ENCODE data around the gene SYT3.

The SYT3 gene

DNA sequence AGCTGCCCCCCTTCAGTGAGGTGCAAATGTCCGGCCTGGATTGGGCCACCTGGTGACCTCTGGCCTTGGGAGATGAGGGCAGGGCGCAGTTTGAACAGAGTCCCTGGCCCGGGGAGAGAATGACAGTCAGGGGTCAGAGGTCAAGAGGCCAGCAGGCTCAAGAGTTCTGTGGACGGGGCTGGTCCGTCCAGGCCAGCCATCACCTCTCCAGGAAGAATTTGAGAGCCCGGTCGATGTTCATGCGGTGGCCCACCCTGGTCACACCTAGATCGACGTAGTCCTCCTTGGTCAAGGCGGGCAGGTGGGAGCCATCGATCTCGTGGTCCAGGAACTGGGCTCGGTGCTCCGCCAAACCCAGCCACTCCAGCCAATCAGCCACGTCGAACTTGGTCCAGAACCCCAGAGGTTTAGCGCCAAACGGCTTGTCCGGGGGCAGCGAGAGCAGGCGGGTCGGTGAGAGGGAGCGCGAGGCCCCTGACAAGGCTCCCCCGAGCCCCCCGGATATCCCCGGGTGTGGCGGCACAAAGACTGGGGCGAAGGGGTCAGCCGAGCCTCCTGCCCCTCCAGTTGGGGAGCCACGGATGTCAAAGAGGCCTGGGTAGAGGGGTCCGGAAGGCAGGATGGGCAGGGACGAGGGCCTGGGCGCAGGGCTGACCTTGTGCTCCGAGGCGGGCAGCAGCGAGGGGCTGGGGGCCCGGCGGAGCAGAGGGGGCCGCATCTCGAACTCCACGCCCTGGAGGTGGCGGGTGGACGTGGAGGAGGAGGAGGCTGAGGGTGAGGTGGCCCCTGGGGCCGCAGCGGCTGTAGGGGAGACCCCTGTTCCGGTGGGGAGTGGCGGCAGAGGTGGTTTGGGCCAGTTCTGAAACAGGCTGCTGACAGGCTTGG is 22.3 kb upstream of the SYT3 start:
- DNase-seq (ENCODE audit: low read depth in 1 of 2, low spot score in 1 of 2) = no peak

DNA sequence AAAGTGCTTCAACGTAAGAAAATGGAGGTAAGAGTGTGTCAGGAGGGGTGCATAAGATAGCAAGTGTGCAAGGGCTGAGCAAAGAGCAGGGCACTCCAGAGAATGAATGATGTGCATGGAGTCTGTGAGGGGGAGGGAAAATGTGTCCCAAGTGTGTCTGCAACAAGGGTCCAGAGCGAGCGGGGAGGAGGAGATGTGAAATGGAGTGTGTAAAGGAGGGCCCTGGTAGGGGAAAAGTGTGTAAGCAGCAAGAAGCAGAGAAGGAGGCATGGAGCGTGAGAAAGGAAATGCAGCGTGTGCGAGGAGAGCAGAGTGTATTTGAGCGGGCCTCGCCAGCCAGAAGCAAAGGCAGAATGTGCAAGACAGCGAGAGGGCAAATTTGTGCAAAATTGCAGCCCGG is 21.3 kb upstream of the SYT3 start:
- no peak for DNase-seq (ENCODE audit: low read depth in 1 of 2, low spot score in 1 of 2)

DNA sequence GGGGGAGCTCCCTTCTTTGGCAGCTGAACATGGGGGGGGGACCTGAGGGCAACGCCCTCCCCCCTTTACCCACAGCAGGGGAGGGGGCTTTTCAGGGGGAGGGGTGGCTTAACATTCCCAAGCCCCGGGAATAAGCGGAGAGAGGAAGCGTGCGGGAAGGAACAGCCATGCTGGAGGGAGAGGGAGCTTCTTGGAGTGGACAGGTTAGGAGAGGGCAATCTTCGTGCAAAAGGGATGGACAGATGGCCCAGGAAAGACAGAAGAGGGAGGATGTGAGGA is 20.3 kb upstream of the SYT3 start:
- DNase-seq (ENCODE audit: low read depth in 1 of 2, low spot score in 1 of 2) = no peak

DNA sequence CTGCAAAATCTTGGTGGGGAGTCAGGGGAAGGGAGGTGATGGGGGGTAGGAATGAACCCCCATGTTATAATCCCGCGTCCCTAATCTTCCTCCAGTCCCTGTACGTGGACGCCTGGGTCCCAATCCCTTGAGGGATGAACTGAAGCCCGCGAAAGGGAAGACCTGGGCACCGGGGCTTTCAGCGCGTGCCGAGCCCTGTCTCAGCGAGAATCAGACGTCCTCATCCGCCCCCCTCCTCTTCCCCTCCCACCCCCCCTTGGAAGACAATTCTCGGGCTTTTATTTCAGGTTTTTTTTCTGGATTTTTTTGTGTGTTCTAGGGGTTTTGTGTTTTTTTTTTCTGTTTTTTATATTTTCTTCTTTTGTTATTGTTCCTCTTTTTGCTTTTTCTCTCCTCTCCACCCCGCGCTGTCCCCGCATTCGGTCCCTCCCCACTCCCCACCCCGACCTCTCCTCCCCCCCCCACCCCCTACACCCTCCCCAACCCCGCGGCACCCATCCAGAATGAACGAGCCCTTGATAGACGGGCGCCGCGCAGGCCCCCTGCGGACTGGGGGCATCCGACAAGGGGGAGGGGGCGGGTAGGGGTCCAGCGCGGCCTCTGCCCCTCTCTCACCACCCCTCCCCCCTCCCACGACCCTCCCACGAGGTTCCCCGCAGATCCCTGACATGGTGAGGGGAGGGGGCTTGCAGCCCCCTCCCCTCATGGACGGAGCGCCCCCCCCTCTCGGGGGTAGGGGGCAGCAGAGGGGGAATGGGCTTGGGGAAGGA is 19.8 kb upstream of the SYT3 start:
- DNase-seq (ENCODE audit: low read depth in 1 of 2, low spot score in 1 of 2) = no peak

DNA sequence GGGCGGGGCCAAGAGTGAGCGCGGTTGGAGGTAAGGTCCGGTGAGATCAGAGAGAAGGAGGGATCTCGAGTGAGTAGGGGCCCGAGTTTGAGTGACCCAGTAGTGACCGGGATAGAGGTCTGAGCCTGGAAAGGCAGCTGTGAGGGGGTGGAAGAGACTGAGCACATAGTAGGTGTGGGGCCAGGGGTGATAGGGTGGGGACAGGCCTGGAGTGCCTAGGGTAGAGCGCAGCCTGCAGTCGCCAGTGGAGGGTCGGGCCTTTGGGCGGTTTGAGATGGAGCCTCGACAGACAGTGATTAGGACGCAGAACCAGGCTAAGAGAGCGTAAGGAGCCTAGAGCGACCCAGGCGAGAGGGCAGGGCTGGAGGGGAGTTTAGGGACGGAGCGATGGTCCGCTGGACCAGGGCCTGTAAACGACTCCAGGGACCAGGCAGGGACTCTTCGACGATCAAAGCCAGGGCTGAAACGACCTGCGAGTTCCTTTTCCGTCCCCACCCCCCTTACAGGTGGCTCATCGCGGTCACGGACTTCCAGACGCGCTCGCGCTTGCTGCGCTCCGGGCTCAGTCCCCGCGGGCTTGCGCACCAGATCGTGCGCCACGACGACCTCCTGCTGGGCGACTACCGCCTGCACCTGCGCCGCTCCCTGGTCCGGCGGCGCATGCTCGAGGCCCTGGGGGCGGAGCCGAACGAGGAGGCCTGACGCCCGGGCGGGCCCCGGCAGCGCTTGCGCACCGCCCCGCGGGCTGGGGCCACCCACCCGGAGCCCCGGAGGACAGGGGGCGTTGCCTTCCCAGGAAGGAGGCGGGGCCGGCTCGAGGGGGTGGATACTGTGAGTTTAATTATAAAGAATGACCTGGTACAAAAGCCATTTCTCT is 19.0 kb upstream of the SYT3 start:
- peak in 1 of 2 donors; percentile 44 for DNase-seq (ENCODE audit: low read depth in 1 of 2, low spot score in 1 of 2)

DNA sequence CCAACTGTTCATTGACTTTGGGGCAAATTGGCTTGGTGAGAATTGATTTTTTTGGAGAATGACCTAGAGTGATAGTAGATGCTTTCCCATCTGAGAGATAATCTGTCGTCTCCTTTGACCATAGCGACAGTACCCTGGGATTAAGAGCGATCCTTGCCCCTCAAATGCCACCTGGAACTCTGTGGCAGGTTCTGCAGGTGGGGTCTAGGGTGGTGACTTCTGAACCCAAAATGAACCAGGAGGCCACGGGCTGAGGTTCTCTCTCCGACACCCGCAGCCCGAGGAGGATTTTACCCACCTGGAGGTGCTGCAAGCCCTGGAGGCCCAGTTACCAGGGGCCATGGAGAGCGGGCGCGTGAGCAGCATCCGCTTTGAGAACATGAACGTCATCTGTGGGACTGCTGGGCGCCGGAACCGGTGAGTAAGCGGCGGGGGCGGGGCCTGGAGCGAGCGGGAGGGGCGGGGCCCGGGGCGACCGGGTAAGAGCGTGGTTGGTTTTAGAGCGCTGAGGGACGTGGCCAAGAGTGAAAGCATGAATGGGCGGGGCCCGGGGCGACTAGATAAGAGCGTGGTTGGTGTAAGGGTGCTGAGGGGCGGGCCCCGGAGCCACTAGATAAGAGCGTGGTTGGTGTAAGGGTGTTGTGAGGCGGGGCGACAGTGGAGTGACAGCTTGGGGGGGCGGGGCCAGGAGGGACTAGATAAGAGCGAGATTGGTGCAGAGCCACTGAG is 18.2 kb upstream of the SYT3 start:
- peak; percentile 49 to 80 for DNase-seq (ENCODE audit: low read depth in 1 of 2, low spot score in 1 of 2)

DNA sequence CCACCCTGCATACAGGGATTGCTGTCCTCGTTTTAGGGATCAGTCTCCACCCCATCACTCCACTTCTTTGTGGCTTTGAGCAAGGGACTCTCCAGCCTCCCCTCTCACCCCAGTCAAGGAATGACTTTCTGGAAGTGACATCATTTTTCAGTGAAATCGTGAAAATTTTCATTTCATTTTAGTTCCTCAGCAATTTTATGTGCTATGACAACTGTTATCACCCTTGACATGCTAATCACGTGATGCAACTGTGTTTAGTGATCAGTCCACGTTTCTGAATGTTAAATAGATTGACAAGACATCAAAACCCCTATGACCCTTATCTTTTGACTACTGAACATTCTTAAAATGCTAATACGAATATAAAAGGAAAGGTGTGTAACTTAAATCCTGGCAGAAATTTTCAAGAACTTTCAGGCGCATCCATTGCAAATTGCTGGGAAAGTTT is 17.6 kb upstream of the SYT3 start:
- no peak for DNase-seq (ENCODE audit: low read depth in 1 of 2, low spot score in 1 of 2)

DNA sequence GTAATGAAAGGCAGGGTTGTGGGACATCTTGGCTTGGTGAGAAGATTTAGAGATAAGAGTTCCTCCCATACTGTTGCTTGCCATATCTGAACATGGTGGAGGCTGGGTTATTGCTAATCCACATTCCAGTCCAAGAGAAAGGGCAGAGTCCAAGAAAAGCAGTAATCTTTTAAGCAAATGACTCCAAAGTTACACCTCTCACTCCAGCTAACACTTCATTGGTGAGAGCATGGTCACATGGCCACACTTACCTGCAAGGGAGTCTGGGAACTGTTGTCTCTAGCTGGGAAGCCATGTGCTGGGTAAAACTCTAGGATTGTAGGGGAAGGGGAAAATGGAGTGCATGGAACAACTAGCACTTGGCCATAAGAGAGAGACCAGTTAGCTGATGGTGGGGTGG is 15.2 kb upstream of the SYT3 start:
- no peak for DNase-seq (ENCODE audit: low read depth in 1 of 2, low spot score in 1 of 2)

DNA sequence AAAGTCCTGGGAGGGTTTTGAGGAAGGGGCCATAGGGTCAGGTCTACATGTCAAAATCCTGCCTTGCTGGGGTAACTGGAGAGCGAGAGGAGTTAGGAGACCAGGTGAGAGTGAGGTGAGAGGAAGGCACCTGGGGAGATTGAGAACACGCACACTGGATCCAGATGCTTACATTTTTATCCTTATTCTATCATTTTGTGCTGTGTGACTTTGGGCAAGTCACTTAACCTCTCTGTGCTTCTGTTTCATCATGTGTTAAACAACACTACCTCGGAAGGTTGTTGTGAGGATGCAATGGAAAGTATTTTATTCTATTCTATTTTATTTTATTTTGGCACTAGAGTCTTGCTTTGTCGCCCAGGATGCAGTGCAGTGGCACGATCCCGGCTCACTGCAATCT is 13.0 kb upstream of the SYT3 start:
- DNase-seq (ENCODE audit: low read depth in 1 of 2, low spot score in 1 of 2) = no peak

DNA sequence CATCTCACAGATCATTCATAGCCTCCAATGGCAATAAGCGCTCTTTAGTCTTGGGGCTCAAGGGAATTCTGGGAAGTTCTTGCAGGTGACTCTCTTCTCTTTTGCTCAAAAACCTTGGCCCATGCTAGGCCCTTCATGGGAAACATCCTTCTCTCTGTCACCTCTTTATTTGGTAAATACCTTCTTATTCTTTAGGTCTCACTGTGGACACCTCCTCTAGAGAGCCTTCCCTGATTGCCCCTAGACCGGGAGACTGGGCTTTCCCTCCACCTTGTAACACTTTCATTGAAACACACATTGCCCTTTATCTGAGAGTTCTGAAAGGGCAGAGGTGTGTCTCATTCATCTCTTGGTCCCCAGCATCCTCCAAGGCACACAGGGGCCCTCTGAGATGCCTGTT is 11.5 kb upstream of the SYT3 start:
- no peak for DNase-seq (ENCODE audit: low read depth in 1 of 2, low spot score in 1 of 2)

DNA sequence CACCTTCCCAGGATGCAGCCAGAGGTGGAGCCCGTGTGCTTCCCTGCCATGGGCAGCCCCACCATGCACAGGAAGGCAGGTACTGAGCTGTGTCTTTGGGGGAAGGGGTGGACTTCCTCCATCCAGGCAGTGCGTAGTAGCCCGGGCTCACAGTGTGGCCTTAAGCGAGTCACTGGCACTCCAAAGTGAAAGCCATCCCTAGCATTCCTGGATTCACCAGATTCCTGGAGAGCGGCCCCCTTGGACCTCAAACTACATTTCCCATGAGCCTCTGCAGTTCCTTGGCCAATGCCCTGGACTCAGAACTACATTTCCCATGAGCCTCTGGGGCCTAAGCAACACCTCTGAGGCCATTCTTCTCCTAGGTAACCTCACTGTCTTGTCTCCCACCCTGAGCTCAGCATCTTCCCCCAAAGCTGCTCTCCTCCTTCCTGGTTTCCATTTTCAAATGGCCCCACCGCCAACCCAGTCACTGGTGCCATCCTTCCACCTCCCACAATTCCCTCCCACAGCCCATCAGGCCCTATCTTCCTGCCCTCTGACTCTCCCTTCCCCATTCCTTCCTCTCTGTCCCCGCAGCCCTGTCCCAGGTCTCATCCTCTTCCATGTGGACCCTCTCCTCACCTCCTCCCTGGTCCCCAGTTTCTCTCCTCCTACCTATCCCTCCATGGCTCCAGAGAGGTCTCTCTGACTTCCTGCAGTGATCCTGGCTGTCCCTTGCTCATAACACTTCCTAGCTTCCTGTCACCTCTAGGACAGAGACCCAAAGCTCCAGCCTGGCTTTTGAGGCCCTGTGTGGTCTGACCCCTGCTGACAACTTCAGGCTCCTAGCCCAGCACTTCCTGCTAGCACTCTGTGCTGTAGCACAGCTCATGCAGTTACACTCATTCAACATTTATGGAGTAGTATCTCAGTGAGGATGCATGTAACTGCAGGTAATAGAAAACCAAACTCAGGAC is 10.0 kb upstream of the SYT3 start, which contains the start of gene C19orf81:
Gene C19orf81 (plus strand): TSS at position 13 of the 959 bp plus-strand sequence. CDS start 0 bp downstream, at position 13.
- no peak for DNase-seq (ENCODE audit: low read depth in 1 of 2, low spot score in 1 of 2)

DNA sequence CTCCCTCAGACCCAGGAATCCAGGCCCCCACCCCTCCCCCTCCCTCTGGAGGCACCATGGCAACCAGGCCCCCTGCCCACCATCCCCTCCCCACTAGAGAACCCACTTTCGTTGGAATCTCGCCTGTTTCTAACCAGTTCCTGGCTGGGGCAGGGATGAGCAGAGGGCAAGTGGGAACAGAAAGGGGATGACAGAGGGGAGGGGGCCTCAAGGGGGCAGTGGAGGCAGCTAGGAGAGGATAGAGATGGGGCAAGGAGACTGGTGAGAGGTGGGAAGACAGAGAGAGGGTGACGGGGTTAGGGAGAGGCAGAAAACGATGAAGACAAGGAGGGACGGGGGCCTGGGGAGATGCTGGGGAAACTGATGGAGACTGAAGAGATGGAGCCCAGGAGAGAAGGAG is 9.0 kb upstream of the SYT3 start:
- no peak for DNase-seq (ENCODE audit: low read depth in 1 of 2, low spot score in 1 of 2)

DNA sequence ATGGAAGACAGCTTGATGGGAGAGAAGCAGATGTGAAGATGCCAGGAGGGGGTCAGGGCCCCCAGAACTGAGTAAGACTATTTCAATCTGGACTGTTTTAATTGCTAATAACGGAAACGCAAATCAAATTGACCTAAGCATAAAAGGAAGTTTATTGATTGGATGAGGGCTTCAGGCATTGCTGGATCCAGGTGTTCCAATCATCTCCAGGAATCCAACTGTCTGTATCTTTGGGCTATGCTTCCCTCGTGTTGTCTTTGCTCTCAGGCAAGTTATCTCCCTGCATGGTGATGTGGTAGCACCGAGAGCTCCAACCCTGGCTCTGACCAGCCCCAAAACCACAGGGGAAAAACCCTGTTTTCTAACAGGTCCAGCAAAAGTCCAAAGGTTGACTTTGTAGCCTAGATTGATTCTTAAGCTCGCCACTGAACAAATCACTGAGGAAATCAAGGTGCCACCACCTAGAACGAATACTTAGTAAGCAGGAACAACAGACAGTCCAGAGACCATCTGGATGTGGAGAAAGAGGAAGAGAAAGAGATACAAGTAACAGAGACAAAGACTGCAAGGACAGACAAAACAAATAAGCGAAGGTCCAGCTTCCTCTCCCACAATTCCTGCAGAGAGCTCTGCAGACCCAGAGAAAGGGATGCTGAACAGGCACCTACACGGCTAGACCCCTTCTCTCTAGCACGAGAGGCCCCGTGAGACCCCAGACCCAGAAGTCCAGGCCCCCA is 8.4 kb upstream of the SYT3 start:
- no peak for DNase-seq (ENCODE audit: low read depth in 1 of 2, low spot score in 1 of 2)

DNA sequence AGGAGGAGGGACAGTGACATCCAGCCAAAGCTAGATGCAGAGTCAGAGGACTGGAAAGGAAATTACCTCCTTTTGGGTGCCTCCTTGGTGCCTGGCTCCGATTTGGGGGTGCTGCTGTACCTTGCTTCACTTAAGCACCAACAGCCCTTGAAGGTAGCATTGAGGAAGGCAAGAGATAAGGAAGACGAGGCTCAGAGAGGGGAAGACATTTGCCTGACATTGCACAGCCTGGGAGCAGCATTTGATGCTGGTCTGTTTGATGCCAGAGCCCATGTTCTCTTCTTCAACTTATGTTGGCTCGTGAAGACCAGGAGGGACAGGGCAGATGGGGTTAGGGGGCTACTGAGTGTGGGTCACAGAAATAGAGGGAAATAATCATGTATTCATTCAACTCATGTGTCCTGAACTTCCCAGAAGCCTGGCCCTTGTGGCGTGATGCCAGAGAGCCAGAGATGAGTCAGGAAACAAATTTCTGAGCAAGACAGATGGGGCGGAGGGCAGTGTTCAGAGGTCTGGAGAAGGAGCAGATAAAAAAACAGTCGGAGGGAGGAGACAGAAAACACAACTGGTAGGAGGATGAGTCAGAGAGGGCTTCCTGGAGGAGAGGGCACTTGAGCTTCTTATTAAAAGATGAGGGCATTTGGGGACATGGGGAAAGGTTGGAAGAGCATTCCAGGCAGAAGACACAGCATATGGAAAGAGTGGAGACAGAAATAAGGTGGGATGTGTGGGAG is 6.6 kb upstream of the SYT3 start:
- DNase-seq (ENCODE audit: low read depth in 1 of 2, low spot score in 1 of 2) = no peak

DNA sequence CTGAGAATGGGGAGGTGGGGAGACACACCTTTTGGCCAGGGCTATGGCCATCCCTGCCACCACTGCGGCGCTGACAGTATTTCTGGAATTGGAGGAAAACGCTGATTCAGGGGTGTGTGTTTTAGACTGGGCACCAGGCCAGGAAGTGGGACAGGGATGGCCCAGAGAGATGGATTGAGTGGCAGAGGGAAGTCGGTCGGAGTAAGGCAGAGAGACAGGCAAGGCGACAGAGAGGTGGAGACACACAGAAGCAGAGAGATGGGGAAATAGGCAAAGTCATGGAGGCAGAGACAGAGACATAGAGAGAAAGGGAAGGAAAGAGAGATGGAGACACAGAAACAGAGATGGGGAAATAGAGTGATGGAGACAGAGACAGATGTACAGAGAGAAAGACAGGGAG is 5.4 kb upstream of the SYT3 start:
- no peak for DNase-seq (ENCODE audit: low read depth in 1 of 2, low spot score in 1 of 2)

DNA sequence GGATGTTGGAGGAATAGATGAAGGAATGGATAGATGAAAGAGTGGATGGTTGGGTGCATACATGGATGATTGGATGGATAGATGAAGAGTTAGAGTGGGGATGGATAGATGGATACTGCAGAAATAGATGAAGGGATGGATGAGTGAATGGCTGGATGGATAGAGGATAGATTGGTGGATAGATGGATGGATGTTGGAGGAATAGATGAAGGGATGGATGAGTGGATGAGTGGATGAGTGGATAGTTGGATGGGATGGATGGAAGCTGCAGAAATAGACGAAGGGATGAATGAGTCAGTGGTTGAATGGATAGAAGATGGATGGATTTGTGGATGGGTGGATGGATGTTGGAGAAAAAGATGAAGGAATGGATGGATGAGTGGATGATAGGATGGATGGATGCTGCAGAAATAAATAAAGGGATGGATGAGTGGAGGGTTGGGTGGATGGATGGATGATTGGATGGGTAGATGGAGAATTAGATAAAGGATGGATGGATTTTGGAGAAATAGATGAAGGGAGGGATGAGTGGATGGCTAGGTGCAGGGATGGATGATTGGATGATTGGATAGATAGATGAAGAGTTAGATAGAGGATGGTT is 4.7 kb upstream of the SYT3 start:
- no peak for DNase-seq (ENCODE audit: low read depth in 1 of 2, low spot score in 1 of 2)

DNA sequence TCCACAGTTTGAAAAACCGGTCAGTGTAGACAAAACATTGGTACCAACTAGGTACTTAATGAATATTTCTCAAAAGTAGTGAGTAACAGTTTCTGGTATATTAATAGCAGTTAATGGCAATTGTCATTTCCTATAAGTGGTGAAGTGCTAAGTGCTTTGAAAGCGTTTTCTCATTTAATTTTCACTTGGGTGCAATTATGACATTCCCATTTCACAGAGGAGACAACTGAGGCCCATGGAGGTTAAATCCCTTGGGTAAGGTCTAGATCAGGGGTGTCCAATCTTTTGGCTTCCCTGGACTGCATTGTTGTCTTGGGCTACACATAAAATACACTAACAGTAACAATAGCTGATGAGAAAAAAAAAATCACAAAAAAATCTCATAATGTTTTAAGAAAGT is 687 bp upstream of the SYT3 start:
- DNase-seq (ENCODE audit: low read depth in 1 of 2, low spot score in 1 of 2) = no peak

DNA sequence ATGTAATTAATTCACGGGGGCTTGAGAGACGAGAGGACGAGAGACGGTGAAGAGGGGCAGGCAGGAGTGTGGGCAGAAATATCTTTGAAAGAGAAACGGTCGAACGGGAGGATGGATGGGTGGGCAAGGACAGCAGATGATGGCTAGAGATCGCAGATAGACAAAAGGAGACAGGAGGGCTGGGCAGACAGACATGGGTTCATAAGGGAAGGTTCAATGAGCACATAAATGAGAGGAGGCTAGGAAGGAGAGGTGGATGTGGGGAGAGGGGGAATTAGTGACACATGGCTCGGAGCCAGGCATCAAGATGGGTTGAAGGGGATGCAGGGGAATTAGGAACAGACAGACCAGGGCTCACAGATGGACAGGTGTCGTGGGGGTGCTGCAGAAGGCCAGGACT is 1.1 kb downstream of the SYT3 start:
- no peak for DNase-seq (ENCODE audit: low read depth in 1 of 2, low spot score in 1 of 2)
